GM12801 (cell line): Measurements from ENCODE around the gene SLFNL1.

Experiments used
- CTCF ChIP-seq: IDR thresholded peaks from one replicate; pipeline ENCODE4 v1.5.1; 2011; ENCODE audit warnings: control low read depth; ENCODE audit not compliant: insufficient read length; ENCODE audit errors: extremely low read depth

SLFNL1 gene

GRCh38 chr1:41028034-41028642 is 6.6 kb upstream of the SLFNL1 start:
- TF ChIP-seq CTCF, result no peak

GRCh38 chr1:41025979-41026819 is 4.7 kb upstream of the SLFNL1 start:
- no peak for TF ChIP-seq CTCF

GRCh38 chr1:41024953-41025352 is 3.4 kb upstream of the SLFNL1 start:
- TF ChIP-seq CTCF, result no peak

GRCh38 chr1:41023279-41023990 is 1.9 kb upstream of the SLFNL1 start:
- TF ChIP-seq CTCF, result no peak

GRCh38 chr1:41022424-41022823 is 899 bp upstream of the SLFNL1 start:
- no peak for TF ChIP-seq CTCF

GRCh38 chr1:41020654-41021053 is 871 bp downstream of the SLFNL1 start:
- no peak for TF ChIP-seq CTCF

GRCh38 chr1:41020109-41020576 is 1.4 kb downstream of the SLFNL1 start:
- no peak for TF ChIP-seq CTCF
